HG03097 (cell line): ENCODE measurements around the gene GALNT14.

Source experiments
- ATAC-seq: cut with Tn5 transposase; IDR thresholded peaks from one replicate; pipeline ENCODE4 v1.9.1; 2021; ENCODE audit not compliant: unreplicated experiment, low FRiP score

GALNT14 gene

DNA sequence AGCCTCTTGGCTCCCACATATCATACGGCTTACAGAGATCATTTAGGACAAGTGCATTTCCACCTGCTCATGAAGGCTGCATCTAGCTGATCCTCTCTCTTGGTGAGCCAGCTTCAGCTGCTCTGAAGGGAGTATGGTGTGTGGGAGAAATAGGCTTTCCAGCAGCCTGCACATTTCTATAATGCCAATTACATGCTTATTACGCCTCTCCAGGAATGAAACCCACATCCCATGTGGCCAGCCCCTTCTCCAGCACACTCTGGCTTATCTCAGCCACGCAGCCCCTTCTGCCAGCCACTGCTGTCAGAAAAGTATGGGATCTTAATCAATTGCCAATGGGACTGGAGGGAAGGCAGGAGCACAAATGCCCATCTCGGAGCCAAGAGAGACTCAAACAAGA, 117.5 kb downstream of the GALNT14 start:
- ATAC-seq: no peak

DNA sequence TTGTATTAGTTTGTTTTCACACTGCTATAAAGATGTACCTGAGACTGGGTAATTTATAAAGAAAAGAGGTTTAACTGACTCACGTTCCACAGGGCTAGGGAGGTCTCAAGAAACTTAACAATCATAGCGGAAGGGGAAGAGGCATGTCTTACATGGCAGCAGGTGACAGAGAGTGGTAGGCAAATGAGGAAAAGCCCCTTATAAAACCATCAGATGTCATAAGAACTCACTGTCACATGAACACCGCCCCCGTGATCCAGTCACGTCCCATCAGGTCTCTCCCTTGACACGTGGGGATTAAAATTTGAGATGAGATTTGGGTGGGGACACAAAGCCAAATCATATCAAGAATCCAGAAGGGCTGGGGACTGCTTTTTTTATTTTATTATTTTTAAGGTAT, 120.0 kb downstream of the GALNT14 start:
- no peak for ATAC-seq

DNA sequence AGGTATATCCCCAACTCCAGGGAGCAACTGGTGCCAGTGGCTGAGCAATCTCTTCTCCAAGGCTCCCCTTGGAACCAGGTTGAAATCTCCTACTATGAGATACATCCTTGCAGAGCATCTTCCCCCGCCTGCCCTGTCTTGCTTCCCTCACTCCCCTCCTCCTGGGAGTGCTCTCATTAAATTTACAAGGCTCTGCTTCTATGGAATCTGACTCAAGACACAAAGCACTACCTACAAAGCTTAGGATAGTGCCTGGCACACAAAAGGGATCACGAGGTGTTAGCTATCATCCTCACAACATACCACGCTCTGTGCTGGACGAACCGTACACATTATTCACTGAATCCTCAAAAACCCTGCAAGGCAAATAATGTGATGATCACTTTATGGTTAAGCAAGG, 121.6 kb downstream of the GALNT14 start:
- ATAC-seq: no peak

DNA sequence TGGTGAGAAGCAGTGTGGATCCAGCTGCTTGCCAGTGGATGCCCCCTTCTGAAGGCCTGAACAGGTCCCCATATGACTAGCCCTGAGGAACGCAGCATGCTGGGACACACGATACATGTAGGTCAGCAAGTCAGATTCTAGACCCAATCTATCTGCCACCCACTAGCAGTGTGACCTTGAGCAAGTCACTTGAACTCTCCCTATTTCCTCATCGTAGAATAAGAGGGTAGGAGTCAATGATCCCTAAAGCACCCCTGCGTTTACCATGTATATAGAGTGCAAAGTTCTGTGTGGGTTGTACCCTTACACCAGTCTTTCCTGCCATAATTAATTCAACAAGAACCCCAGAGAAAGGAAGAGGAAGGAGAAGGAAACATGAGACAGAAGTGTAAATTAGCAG, 123.7 kb downstream of the GALNT14 start:
- no peak for ATAC-seq

DNA sequence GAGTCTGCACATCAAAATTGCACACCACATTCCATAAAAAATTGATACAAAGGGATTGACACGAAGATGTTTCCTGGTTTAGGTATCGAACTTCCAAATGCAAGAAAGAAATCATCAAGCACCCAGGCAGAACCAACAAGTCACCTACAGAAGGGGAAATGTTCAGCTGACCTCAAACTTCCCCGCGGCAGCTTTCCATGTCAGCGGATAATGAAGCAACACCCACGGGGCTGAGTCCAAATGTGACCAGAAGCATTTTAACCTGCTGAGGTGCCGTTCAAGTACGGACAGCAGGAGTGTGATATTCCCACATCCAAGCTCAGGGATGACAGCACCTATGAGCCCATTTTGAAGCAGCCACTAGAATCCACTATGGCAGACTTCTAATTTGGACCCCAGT, 124.9 kb downstream of the GALNT14 start:
- ATAC-seq: no peak

DNA sequence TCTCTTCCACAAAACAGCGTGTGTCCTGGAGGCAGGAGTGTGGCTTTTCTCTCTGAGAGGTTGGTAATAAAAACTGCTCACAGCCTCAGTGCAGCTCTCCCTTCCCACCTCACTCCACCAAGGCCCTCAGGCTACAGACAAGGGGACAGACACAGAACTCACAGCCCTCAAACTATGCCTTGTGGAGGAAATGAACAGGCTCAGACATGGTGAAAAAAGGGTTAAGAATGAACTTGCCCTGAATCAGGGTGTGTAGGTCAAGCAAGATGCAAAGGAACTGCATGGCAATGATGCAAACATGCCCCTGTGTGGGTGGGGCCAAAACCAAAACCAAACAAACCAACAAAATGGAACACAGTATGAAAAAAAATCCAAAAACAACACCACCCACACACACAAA, 125.8 kb downstream of the GALNT14 start:
- no peak for ATAC-seq

DNA sequence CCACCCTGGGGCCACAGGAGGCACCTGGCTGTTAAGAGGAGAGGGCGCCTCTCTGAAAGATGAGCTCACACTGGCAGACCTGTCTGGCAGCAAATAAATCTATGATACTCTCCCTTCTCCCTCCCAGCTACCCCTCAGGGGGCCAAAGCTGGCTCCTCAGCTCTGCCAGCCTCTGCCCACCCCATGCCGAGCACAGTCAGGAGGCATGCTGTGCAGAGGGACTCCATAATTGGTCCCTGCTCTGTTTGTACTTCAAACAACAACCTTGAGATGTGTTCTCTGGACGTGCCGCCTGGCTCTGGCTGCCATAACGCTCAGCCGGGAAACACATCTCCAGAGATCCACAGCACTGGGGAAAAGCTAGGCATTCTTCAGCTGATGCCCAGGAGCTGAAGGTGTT, 126.7 kb downstream of the GALNT14 start:
- no peak for ATAC-seq

DNA sequence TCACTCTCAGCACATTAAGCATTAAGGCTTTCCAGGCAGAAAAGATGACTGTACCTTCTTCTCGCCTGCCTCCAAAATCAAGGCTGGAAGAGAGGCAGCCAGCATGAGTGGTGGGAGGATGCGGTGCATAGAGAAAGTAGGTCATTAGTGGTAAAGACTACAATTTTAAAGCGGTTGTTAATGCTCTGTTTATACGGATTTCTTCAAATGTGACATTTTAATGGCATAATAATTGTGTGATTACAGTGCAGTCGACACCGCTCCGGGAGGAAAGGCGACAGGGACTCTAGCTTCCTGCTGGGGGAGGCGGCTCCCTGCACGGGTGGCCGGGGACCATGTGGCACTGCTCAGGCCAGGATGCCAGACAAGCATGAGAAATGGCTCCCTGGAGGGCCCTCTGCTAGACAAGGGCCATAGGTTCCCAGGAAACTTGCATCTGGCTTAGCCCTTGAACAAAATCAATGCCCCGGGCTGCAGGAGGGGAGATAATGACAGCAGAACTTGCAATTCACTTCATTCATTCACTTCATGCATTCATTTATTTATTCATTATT, 129.6 kb downstream of the GALNT14 start:
- ATAC-seq: no peak

DNA sequence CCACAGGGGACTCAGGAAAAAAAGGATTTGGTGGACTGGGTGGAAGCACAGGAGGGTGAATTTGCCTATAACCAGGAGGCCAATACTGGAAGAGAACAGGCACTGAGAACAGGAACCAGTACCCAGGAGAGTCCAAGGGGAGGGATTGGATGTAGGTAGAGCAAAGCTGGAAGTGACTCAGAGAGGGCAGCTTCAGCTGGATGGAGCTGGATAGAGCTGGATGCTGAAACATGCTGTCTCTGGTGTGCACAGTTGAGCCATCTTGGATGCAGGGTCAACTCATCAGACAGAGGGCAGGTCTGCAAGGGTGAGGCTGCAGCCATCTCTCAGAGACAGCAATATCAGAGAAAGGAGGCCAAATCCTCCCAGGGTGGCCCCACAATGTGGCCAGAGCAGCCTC, 134.0 kb downstream of the GALNT14 start:
- ATAC-seq: no peak

DNA sequence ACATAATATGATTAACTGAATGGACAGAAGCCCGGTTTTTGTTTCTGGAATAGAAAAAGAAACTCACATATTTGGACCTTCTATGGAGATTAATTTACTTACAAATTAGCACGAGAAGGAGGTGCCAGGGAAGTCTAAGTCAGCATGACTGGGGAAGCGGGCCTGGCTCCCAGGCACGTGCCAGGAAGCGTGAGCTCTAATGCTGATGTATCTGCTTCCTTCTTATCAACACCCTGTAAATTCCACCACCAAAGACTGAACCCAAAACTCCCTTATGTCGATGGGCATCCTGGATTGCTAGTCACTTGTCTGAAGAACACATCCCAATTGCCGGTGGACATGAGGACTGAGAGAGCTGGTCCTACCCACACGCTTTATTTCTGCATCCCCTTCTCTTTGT, 134.5 kb downstream of the GALNT14 start:
- no peak for ATAC-seq

DNA sequence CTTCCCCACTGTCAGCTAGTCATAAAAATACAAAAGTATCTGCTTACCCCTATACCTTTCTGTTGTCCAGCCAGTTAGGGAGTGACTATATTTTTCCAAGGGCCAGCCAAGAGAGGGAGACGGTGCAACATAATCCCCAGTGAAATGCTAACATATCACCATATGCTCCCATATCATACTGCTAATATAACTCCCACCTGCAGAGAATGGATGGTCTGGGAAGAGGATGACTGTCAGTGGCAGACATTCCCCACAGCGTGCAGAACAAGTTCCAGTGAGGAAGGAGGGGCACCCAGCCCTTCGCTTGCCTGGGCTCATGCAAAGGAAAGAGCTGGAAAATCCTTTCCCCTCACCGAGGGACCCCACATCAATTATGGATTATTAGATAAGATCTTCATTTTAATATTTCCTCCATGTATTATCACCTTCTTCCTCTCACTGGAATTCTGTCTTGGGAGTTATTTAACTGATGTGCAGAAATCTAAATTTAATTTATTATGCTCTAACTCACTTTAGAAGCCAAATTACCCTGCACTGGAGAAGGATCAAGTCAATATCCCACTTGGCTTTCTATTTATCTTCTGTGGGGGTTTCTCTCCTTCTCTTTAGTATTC, 135.6 kb downstream of the GALNT14 start:
- no peak for ATAC-seq

DNA sequence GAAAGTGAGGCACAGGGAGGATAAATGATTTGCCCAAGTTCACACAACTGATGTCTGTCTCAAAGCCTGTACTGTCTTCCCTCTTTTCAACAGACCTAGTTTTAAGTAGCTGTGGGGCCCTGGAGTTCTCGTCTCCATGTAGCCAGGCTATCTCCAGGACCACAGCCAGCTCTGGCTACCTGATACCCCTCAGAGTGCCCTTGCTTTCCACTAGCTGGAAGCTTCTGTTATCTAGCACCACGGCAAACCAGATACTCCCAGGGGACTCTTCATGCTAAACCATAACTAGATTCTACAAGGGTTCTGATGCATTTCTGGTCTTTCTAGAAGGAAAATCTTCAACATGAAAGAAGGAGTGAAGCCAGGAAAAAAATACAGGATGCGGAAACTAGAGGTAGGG, 137.3 kb downstream of the GALNT14 start:
- no peak for ATAC-seq

DNA sequence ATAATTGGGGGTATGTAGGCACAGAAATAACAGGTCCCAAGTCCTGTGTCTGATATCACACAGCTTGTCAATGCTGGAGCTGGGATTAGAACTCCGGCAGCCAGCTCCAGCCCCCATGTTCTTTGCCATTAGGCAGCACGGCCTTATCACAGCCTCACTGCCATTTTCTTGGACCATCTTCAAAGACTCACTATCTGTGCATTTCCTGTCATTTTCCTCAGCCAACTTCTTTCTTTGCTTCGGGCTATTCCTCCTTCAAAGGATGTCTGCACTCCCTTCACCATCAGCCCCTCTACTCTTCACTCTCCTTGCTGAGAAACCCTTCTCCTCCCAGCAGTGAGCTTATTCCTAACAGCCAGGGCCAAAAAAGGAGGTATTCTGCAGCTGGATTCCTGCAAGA, 139.6 kb downstream of the GALNT14 start:
- ATAC-seq: no peak

DNA sequence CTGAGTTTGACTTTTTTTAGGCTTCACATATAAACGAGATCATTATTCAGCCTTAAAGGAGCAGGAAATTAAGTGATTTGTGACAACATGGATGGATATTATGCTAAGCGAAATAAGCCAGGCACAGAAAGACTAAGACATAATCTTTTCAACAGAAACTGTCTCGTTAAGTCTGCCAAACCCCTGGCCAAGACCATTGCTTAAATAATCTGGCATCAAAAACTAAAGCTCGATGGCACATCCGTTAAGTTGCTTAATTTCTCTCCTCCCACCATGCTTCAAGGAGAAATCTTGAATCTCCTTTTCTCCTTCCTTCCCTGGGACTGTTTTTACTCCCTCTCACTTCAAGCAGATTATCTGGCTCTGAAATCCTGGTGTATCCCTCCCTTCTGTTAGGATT, 140.3 kb downstream of the GALNT14 start:
- ATAC-seq: no peak

DNA sequence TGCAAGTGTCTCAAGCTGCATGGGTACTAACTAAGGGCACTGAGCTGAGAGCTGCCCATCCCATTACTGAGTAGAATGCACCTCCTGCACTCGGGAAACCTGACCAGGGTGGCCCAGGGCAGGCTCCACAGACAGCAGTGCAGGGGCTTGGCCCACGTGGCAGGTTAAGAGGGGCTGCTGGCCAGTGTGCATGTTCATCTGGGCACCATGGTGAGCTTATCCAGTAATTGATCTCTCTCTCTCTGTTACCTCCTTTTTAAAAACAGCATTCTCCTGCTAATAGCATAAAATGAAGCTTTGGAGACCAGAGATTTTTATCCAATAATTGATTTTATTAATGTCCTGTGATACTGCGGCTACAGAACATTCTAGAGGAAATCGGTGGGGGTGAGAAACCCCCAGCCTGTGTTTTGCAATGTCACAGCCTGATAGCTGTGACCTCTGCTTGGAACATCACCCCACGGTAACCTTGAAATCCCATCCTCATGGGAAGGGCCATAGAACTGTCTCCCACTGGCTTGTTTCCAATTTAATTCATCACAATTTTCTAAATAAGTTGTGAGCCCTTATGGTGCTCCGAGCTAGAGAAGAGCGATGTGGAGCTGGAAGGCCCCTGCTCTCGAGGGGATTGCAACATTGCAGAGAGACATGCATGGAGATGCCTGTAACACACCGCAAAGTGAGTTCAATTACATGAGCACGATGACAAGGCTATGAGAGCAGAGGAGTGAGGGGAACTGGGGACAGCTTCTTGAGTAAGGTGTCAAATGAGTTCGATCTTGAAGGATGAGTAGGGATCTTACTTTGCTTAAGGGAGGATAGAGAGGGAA, 143.8 kb downstream of the GALNT14 start:
- no peak for ATAC-seq

DNA sequence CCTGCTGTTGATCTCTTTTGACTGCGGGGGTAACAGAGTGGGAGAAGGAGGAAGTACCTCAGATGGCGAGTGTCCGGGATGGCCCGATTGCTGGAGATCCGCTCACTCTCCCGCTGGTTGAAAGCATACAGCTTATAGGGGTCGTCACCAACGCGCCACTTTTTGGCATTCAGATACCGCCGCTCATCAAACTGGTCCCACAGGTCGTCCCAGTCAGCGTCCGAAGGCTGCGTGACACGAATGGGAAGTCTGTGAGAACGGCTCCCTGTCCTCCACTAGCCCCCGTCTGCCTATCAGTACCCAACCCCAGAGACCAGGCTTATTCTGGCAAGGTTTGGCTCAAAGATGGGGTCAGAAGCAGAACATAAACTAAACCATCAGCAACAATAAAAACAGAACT, 145.5 kb downstream of the GALNT14 start:
- no peak for ATAC-seq

DNA sequence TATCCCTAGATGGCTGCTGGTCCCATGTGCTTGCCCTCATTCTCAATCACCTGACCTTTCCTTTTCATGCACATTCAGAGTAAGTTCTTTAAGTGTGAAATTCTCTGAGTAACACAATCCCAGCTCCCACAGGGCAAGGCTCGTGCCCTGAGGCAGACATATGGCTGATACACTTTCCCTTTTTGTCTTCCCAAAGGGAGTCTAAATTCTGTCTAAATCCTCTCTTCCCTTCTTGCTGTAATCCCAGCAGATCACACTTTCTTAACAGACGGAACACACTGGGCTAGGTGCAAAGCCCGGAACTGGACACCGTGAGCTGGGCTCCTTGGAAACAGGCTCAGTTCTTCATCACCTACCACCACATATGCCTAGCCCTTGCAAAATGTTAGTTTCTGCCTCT, 147.6 kb downstream of the GALNT14 start:
- no peak for ATAC-seq

DNA sequence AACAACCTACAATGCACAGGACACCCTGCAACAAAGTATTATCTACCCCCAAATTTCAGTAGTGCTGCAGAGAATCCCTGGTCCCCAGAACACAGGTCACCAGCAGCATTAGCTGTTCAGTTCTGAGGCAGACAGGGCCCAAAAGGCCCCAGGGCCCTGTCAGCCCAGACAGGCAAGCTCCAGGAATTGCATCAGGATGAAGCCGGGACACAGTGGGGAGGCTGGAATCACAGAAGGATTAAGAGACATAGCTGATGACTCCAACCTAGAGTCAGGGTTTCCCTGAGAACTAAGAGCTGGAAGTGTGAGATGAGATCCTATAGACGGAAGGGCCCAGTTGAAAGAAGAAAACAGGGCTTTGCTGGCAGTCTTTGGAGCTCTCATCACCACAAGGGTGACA, 148.1 kb downstream of the GALNT14 start:
- ATAC-seq: no peak

DNA sequence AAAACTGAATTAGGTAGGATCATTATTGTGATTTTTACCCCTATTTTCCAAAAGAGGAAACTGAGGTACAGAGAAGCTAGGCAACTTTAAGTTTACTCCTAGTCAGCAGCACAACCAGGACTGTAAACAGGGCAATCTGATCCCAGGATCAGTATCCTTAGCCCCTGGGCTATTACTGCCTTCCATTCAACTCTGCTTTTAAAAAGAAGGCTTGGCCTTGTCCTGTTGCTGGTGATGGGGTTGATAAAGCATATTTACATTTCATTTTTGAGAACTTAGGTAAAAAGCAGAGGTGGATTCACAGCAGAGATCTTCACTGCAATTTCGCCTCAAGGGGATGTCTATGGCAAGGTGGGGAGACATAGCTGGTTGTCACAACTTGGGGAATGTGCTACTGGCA, 148.5 kb downstream of the GALNT14 start:
- ATAC-seq: no peak

DNA sequence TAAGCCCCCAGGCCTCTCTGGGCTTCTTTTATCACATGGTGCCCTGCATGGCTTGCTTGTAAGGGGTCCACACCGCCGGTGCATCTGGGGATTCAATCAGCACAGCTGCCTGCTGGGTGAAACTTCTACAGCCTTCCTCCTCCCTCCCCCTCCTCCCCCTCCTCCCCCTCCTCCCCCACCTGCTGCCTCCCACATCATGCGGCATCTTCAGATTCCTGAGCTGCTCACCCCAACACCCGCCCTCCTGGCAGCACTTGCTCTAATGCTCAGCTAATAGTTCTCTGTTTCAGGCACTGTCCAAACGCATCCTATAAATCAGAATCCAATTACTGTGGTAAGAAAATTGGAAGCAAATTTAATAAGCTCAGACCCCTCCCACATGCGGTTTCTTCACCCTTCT, 150.7 kb downstream of the GALNT14 start:
- no peak for ATAC-seq

DNA sequence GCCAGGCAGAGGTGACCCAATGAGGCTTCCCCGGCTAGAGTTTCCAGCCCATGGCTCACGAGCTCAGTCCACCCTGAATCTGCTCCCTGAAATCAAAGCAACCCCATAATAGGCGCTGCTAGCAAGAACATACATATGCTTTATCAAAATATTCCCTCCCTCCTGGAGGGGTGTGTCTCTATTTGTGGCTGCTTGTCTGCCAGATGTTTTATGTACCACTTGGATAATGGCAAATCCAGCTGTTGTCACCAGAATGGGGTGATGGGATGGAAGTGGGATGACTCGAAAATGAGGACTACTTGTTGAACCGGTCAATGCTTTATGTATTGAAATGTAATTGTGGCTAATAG, 152.0 kb downstream of the GALNT14 start:
- no peak for ATAC-seq

DNA sequence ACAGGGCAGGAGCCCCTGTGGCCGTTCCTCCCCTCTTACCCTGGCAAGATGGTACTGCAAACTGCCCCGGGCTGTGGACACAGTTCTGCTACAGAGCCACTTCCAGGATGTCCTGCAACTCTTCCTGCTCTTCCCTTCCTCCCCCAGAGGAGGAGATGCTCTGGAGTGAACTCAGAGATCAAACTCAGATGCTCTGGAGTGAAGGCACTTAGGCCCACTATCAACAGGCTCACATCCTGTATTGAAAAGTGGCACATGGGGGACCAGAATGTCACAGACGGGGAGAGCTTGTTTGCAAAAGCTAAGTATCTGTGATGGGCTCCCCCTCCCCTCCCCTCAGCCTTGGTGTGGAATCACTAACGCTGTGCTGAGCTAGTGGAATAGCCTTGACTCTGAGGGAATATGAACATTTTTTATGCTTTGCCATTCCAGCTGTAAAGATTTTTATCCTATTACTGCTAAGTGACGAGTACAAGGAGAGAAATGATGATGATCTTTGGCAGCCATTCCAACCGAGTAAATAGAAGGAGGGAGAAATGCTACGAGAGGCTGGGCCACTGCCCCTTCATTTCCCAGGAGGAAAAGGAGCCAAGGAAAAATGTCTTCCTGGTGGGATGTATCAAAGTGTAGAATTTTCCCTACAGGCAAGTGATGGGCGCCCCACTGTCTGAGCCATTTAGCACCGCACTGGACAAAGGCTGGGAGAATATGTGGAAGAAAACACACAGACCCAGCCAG, 152.6 kb downstream of the GALNT14 start:
- ATAC-seq: no peak
